Nephron progenitor cell (in vitro differentiated cells): ENCODE measurements around the gene SAMM50.

ENCODE experiments used
- DNase-seq: peaks from one replicate; pipeline ENCODE4 v3.0.0; 2021
- H3K27ac Mint-ChIP-seq: 2 replicates; pipeline ENCODE4 v1.8.0; 2021; ENCODE audit warnings: mild to moderate bottlenecking, moderate library complexity, mixed read lengths
- H3K27me3 Mint-ChIP-seq: 2 replicates; pipeline ENCODE4 v1.8.0; 2021; ENCODE audit warnings: mild to moderate bottlenecking, low read depth, mixed read lengths; ENCODE audit not compliant: poor library complexity
- H3K36me3 Mint-ChIP-seq: 2 replicates; pipeline ENCODE4 v1.8.0; 2021; ENCODE audit warnings: low read depth, mixed read lengths
- H3K4me1 Mint-ChIP-seq: 2 replicates; pipeline ENCODE4 v1.8.0; 2021; ENCODE audit warnings: mixed read lengths
- H3K4me3 Mint-ChIP-seq: 2 replicates; pipeline ENCODE4 v1.8.0; 2021; ENCODE audit warnings: mild to moderate bottlenecking, moderate library complexity, mixed read lengths
- H3K9me3 Mint-ChIP-seq: 2 replicates; pipeline ENCODE4 v1.8.0; 2021; ENCODE audit warnings: mild to moderate bottlenecking, moderate library complexity, mixed read lengths
- CTCF ChIP-seq: fragments of 200-600 bp; sonication (generic); IDR thresholded peaks from 2 replicates; pipeline ENCODE4 v1.5.0; 2021; ENCODE audit warnings: antibody characterized with exemption

The SAMM50 gene

GRCh38 chr22:43955040-43955882 is at the start of gene SAMM50:
Gene SAMM50 (plus strand): TSS chr22:43955442. CDS start chr22:43955578, 136 bp downstream.
- Mint-ChIP-seq H3K4me3 (peak within 1 kb of the TSS; percentile 94), H3K9me3 (no peaks in the 10 kb centered on the region), H3K36me3 (peaks cover 9% of the 10 kb centered on the region), H3K27me3 (peaks cover 4% of the 10 kb centered on the region), H3K4me1 (peaks cover 34% of the 10 kb centered on the region), H3K27ac (peak within 1 kb of the TSS; percentile 92)
- DNase-seq = peak; percentile 92
- TF ChIP-seq CTCF = no peak

- peaks cover 6% of the 10 kb centered on the region for H3K9me3 Mint-ChIP-seq
- H3K27ac Mint-ChIP-seq = no peak overlapping the region
- no peak for DNase-seq
- H3K27me3 Mint-ChIP-seq = peaks cover 58% of the 10 kb centered on the region
- H3K4me1 Mint-ChIP-seq = peaks cover 11% of the 10 kb centered on the region
- H3K4me3 Mint-ChIP-seq = no peak overlapping the region
- no peaks in the 10 kb centered on the region for H3K36me3 Mint-ChIP-seq
- TF ChIP-seq CTCF = no peak
These were observed 49.6 kb upstream of the SAMM50 start for GRCh38 chr22:43905681-43906080.

DNA sequence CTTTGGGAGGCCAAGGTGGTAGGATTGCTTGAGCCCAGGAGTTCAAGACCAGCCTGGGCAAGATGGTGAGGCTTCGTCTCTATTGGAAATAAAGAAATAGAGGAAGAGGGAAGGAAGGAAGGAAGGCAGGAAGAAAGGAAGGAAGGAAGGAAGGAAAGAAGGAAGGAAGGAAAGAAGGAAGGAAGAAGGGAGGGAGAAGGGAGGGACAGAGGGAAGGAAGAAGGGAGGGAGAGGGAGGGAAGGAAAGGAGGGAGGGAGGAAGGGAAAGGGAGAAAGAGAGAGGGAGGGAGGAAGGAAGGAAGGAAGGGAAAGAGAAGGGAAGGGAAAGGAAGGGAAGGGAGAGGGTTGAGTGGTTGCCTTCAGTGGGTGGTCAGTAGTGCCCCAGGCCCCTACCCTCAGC is 45.5 kb upstream of the SAMM50 start:
- Mint-ChIP-seq H3K9me3 (peaks cover 4% of the 10 kb centered on the region), H3K36me3 (no peaks in the 10 kb centered on the region)
- no peak for TF ChIP-seq CTCF

GRCh38 chr22:43910178-43910695 is 45.0 kb upstream of the SAMM50 start:
- no peaks in the 10 kb centered on the region for H3K36me3 Mint-ChIP-seq
- H3K9me3 Mint-ChIP-seq = peaks cover 4% of the 10 kb centered on the region
- peaks cover 68% of the 10 kb centered on the region for H3K27me3 Mint-ChIP-seq
- H3K27ac Mint-ChIP-seq = no peak overlapping the region
- no peak for TF ChIP-seq CTCF
- H3K4me1 Mint-ChIP-seq = peaks cover 15% of the 10 kb centered on the region
- H3K4me3 Mint-ChIP-seq = no peak overlapping the region
- DNase-seq = no peak

More for the DNA sequence above, 45.5 kb upstream of the SAMM50 start:
- DNase-seq = no peak
- Mint-ChIP-seq H3K4me3 (no peak overlapping the region), H3K27ac (no peak overlapping the region), H3K27me3 (peaks cover 68% of the 10 kb centered on the region), H3K4me1 (peaks cover 15% of the 10 kb centered on the region)

- TF ChIP-seq CTCF = no peak
These were observed 43.9 kb upstream of the SAMM50 start for GRCh38 chr22:43911351-43911750.

More at GRCh38 chr22:43911351-43911750, 43.9 kb upstream of the SAMM50 start:
- DNase-seq = no peak
- Mint-ChIP-seq H3K27ac (no peak overlapping the region), H3K9me3 (peaks cover 4% of the 10 kb centered on the region), H3K36me3 (no peaks in the 10 kb centered on the region), H3K27me3 (peaks cover 61% of the 10 kb centered on the region), H3K4me1 (peaks cover 15% of the 10 kb centered on the region), H3K4me3 (no peak overlapping the region)
